HG02623 (cell line): ENCODE data around the gene MED15.

Source experiments
- ATAC-seq: cut with Tn5 transposase; IDR thresholded peaks from one replicate; pipeline ENCODE4 v1.9.1; 2021; ENCODE audit warnings: moderate library complexity; ENCODE audit not compliant: unreplicated experiment

MED15 gene

GRCh38 chr22:20508815-20509271 is 1.4 kb downstream of the MED15 start:
- ATAC-seq, result no peak

- ATAC-seq, result no peak
These were observed 2.1 kb downstream of the MED15 start for GRCh38 chr22:20509344-20510047.

GRCh38 chr22:20510811-20511577 is 3.6 kb downstream of the MED15 start:
- no peak for ATAC-seq

GRCh38 chr22:20511578-20512229 is 4.3 kb downstream of the MED15 start:
- ATAC-seq, result no peak

- ATAC-seq, result no peak
These were observed 7.4 kb downstream of the MED15 start for GRCh38 chr22:20514658-20515406.

- no peak for ATAC-seq
These were observed 9.0 kb downstream of the MED15 start for GRCh38 chr22:20516399-20516798.

- ATAC-seq, result no peak
These were observed 10.0 kb downstream of the MED15 start for GRCh38 chr22:20517422-20517821.

- ATAC-seq, result no peak
These were observed 10.6 kb downstream of the MED15 start for GRCh38 chr22:20517841-20518592.

GRCh38 chr22:20519558-20519957 is 12.1 kb downstream of the MED15 start:
- no peak for ATAC-seq

- no peak for ATAC-seq
These were observed 12.7 kb downstream of the MED15 start for GRCh38 chr22:20520093-20520511.

GRCh38 chr22:20522134-20523004 is 15.0 kb downstream of the MED15 start:
- no peak for ATAC-seq

- no peak for ATAC-seq
These were observed 15.9 kb downstream of the MED15 start for GRCh38 chr22:20523086-20523983.

GRCh38 chr22:20524004-20524481 is 16.6 kb downstream of the MED15 start:
- ATAC-seq, result no peak

- ATAC-seq, result no peak
These were observed 17.6 kb downstream of the MED15 start for GRCh38 chr22:20525048-20525447.

GRCh38 chr22:20526305-20526627 is 18.9 kb downstream of the MED15 start:
- ATAC-seq, result no peak

- ATAC-seq, result no peak
These were observed 19.4 kb downstream of the MED15 start for GRCh38 chr22:20526628-20527355.

- no peak for ATAC-seq
These were observed 21.1 kb downstream of the MED15 start for GRCh38 chr22:20528405-20528978.
